Measurements from ENCODE around the gene ASCC1.

ASCC1 gene

DNA sequence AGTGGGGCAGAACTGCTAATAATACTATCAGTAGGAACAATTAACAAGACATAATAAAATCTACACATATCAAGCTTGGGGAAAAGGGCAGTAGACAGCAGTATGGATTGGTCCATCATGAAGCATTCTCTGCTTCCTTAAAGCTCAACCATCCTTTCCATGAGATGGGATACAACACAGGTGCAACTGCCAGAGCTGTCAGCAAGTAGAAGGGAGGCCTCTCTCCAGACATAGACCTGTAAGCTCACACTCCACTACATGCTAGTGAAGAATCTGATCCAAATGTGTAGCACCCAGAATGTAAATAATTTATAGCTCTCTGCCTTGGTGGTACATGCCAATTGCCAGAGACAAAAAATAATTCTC lies 41.8 kb downstream of the ASCC1 start:
- H2AFZ ChIP-seq (ENCODE audit: low read depth, low read length, severe bottlenecking): no peak overlapping the region
- TF ChIP-seq EZH2phosphoT487 (conservative IDR thresholded peaks at IDR 0.05; ENCODE audit: low read length): no peak
- no peak for TF ChIP-seq CTCF (IDR thresholded peaks at IDR 0.05; ENCODE audit: insufficient read depth, low read length, poor library complexity, severe bottlenecking)
- no peak overlapping the region for H3K27ac ChIP-seq (ENCODE audit: low read depth, low read length)
- H3K9me3 ChIP-seq (ENCODE audit: insufficient read depth, low read length): no peaks in the 10 kb centered on the region
- H3K27me3 ChIP-seq (ENCODE audit: low read length): no peaks in the 10 kb centered on the region
- H3K9ac ChIP-seq (ENCODE audit: low read length): no peak overlapping the region
- H3F3A ChIP-seq (ENCODE audit: insufficient read depth): peaks cover 3% of the 10 kb centered on the region; the same call in 1 of the 2 replicates
- no peaks in the 10 kb centered on the region for H3K79me2 ChIP-seq (ENCODE audit: insufficient read depth, low read length)
- no peaks in the 10 kb centered on the region for H3K9me2 ChIP-seq (replicated peaks; ENCODE audit: insufficient read depth, low read length)
- no peak overlapping the region for H3K4me3 ChIP-seq (ENCODE audit: insufficient read depth, low read length, poor library complexity, severe bottlenecking)
- no peaks in the 10 kb centered on the region for H3K36me3 ChIP-seq (ENCODE audit: low read length)
- H3K4me2 ChIP-seq (ENCODE audit: low read depth, low read length, poor library complexity, severe bottlenecking): no peak overlapping the region
- H4K20me1 ChIP-seq (ENCODE audit: low read depth, low read length): no peaks in the 10 kb centered on the region

- H3K4me3 ChIP-seq (ENCODE audit: insufficient read depth, low read length, poor library complexity, severe bottlenecking): no peak overlapping the region
- no peak overlapping the region for H2AFZ ChIP-seq (ENCODE audit: low read depth, low read length, severe bottlenecking)
- H3K4me2 ChIP-seq (ENCODE audit: low read depth, low read length, poor library complexity, severe bottlenecking): no peak overlapping the region
- no peaks in the 10 kb centered on the region for H3K9me2 ChIP-seq (replicated peaks; ENCODE audit: insufficient read depth, low read length)
- no peaks in the 10 kb centered on the region for H3K9me3 ChIP-seq (ENCODE audit: insufficient read depth, low read length)
- no peak overlapping the region for H3K27ac ChIP-seq (ENCODE audit: low read depth, low read length)
- no peaks in the 10 kb centered on the region for H3K36me3 ChIP-seq (ENCODE audit: low read length)
- H3F3A ChIP-seq (ENCODE audit: insufficient read depth): peaks cover 3% of the 10 kb centered on the region; the same call in 1 of the 2 replicates
- no peaks in the 10 kb centered on the region for H3K27me3 ChIP-seq (ENCODE audit: low read length)
- no peak for TF ChIP-seq CTCF (IDR thresholded peaks at IDR 0.05; ENCODE audit: insufficient read depth, low read length, poor library complexity, severe bottlenecking)
- TF ChIP-seq EZH2phosphoT487 (conservative IDR thresholded peaks at IDR 0.05; ENCODE audit: low read length): no peak
- H3K79me2 ChIP-seq (ENCODE audit: insufficient read depth, low read length): no peaks in the 10 kb centered on the region
- no peak overlapping the region for H3K9ac ChIP-seq (ENCODE audit: low read length)
- no peaks in the 10 kb centered on the region for H4K20me1 ChIP-seq (ENCODE audit: low read depth, low read length)
Observed at GRCh38 chr10:72173619-72174296, 42.3 kb downstream of the ASCC1 start.

GRCh38 chr10:72173262-72173618 lies 42.8 kb downstream of the ASCC1 start:
- Histone ChIP-seq H3K27ac (ENCODE audit: low read depth, low read length) (no peak overlapping the region), H3K27me3 (ENCODE audit: low read length) (no peaks in the 10 kb centered on the region), H3F3A (ENCODE audit: insufficient read depth) (peaks cover 3% of the 10 kb centered on the region; the same call in 1 of the 2 replicates), H4K20me1 (ENCODE audit: low read depth, low read length) (no peaks in the 10 kb centered on the region), H3K9me2 (replicated peaks; ENCODE audit: insufficient read depth, low read length) (no peaks in the 10 kb centered on the region), H3K36me3 (ENCODE audit: low read length) (no peaks in the 10 kb centered on the region), H3K9me3 (ENCODE audit: insufficient read depth, low read length) (no peaks in the 10 kb centered on the region), H3K9ac (ENCODE audit: low read length) (no peak overlapping the region), H3K4me2 (ENCODE audit: low read depth, low read length, poor library complexity, severe bottlenecking) (no peak overlapping the region), H3K4me3 (ENCODE audit: insufficient read depth, low read length, poor library complexity, severe bottlenecking) (no peak overlapping the region), H2AFZ (ENCODE audit: low read depth, low read length, severe bottlenecking) (no peak overlapping the region), H3K79me2 (ENCODE audit: insufficient read depth, low read length) (no peaks in the 10 kb centered on the region)
- TF ChIP-seq CTCF (IDR thresholded peaks at IDR 0.05; ENCODE audit: insufficient read depth, low read length, poor library complexity, severe bottlenecking): no peak

Data from SU-DHL-6 (cell line).